DLD1 (cell line): ENCODE results near the gene CCL8.
"Not testable (repeated sequence)": the region's sequence is repeated elsewhere in the genome, so short reads cannot be mapped to it uniquely, and the experiment has no call there.

Source experiments
- in situ Hi-C: cut with HindIII; loops from 2 replicates; pipeline ENCODE4 v1.10.0; 2017; ENCODE audit warnings: low sequenced_read_pairs

Gene CCL8

DNA sequence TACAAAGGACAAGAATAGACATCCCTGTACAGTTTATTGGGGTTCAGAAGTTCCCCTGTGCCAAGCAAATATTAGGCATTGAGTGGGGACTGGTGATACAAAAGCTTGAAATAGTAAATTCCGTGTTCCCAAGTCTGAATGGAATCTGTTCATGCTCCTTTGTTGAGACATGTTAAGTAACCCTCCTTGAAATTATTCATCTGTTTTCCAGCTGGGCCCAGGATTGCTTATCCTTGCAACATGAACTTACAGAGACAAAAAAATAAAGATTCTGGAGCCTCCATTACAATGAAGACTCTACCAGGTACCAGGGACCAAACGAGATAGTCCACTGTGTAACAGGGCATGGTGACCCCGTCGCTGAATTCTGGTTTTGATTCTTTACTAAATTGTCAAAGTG is 6.1 kb upstream of the CCL8 start:
- in situ Hi-C loops = no loop called here

DNA sequence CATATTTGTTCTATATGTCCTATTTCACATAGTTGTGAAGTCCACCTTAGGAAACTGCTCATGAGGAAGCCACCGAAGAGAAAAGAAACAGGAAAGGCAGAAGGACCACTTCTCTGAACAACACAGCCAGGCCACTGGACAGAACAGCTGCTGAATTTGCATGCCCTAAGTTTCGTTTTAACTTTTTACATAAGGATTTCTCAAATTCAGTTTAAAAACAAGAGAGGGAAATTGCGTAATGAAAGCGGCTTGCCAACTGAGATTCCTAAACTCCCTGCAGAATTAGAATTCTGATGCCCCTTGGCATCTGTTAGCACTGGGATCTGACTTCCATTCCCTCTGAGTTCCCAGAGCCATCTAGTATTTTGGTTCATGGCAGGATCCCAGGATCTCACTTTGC is 5.0 kb upstream of the CCL8 start:
- in situ Hi-C loops = no loop called here

- in situ Hi-C loops = no loop called here
Observed at GRCh38 chr17:34318474-34318873, 761 bp upstream of the CCL8 start.

- in situ Hi-C loops = no loop called here
Observed at GRCh38 chr17:34321964-34322363, 2.7 kb downstream of the CCL8 start.

DNA sequence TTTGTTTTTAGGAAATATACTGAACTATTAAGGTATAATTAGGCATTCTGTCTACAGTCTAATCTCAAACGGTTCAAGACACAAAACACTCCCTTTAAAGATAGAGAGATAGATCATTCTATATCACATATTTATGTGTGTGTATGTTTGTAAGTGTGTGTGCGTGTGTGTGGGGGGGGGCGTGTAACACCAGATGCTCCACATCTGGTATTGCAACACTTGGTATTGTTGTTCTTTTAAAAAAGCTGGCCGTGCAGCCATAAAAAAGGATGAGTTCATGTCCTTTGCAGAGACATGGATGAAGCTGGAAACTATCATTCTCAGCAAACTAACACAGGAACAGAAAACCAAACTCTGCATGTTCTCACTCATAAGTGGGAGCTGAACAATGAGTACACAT is 8.3 kb downstream of the CCL8 start:
- in situ Hi-C loops = not testable (repeated sequence)

DNA sequence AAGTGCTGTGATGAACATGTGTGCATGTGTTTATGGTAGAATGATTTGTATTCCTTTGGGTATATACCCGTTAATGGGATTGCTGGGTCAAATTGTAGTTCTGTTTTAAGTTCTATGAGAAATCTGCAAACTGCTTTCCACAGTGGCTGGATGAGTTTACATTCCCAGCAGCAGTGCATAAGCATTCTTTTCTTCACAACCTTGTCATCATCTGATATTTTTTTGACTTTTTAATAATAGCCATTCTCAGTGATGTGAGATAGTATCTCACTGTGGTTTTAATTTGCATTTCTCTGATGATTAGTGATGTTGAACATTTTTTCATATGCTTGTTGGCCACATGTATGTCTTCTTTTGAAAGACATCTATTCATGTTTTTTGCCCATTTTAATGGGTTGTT is 18.5 kb downstream of the CCL8 start:
- in situ Hi-C loops = no loop called here

DNA sequence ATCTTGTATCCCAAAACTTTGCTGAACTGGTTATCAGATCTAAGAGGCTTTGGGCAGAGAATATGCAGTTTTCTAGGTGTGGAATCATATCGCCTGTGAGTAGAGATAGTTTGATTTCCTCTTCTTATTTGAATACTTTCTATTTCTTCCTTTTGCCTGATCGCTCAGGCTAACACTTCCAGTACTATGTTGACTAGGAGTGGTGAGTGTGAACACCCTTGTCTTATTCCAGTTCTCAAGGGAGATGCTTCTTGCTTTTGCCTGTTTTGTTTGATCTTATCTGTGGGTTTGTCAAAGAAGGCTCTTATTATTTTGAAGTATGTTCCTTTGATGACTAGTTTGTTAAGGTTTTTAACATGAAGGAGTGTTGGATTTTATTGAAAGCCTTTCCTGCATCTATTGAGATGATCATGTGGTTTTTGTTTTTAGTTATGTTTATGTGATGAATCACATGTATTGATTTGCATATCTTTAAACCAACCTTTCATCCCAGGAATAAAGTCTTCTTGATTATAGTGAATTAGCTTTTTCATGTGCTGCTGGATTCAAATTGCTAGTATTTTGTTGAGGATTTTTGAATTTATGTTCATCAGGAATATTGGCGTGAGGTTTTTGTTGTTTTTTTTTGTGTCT is 20.0 kb downstream of the CCL8 start:
- in situ Hi-C loops = no loop called here

GRCh38 chr17:34341916-34342315 is 22.7 kb downstream of the CCL8 start:
- in situ Hi-C loops = no loop called here

GRCh38 chr17:34347063-34347462 is 27.8 kb downstream of the CCL8 start:
- in situ Hi-C loops = no loop called here

GRCh38 chr17:34349751-34350150 is 30.5 kb downstream of the CCL8 start:
- in situ Hi-C loops = no loop called here

- in situ Hi-C loops = no loop called here
Observed at GRCh38 chr17:34351096-34351495, 31.9 kb downstream of the CCL8 start.

- in situ Hi-C loops = no loop called here
Observed at GRCh38 chr17:34352191-34352590, 33.0 kb downstream of the CCL8 start.

DNA sequence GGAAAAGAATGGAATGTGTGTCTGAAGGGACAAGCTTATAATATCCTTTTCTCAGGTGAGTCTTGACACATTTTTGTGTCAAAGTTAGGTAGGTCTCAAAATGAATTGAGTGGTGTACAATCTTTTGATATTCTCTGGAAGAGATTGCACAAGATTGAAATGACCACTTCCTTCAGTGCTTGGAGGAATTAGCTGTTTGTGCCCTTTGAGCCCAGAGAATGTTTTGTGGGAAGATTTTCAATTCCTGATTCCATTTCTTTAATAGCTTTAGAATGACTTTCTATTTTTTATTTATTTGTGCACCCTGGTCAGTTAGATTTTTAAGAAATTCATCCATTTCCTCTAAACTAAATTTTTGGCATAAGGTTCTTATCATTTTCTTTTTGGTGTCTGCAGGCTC is 35.4 kb downstream of the CCL8 start:
- in situ Hi-C loops = no loop called here

GRCh38 chr17:34356194-34356593 is 37.0 kb downstream of the CCL8 start, which contains the start of gene CCL13:
Gene CCL13, plus strand, starts transcription at chr17:34356480. Its CDS starts 47 bp downstream, at chr17:34356527.
- in situ Hi-C loops = no loop called here

- in situ Hi-C loops = no loop called here
Observed at GRCh38 chr17:34357398-34357797, 38.2 kb downstream of the CCL8 start.

DNA sequence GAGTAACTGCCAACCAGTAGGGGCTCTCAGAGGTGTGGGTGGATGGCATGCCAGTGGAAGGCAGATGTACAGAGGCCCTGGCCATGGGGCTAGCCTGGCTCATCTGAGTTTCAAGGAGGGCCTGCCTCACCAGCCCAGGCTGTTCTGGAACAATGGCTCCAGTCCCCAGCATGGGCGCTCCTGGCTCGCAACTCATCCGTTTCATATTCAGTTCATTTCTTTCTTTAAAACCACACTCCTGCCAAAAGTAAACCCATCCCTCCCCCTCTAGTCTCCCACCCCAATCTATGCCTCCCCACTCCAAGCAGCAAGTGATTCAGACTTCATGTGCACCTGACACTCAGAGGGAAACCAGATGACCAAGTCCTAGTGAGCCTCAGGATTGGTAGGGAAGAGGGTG is 39.4 kb downstream of the CCL8 start:
- in situ Hi-C loops = no loop called here

DNA sequence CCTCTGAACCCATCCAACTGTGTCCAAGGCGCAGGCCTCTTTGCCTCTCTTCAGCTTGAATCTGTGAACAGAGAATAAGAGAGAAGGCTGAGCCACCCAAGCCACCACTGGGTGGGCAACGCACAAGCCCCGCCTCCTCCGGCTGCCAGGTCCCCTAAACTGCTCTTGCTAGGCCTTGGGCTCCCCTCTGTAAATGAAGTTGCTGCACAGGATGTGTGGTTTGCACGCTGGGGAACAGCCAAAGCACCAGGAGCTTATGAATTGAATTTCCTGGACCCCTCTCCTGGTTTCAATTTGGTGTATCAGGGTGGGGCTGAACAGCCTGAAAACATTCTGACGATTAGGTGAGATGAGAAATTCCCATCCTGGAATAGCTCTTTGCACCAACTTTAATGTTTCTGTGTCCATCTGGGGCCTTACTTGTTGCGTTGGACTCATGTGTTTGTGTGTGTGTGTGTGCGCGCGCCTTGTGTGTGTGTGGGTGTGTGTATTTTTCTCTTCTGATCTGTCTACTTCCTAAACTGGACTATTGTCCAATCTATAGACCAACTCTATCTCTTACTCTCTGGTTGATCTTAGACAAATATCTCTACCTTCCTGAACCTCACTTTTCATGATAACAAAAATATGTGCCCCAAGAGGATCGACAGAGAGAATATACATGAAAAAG is 41.5 kb downstream of the CCL8 start:
- in situ Hi-C loops = no loop called here

- in situ Hi-C loops = no loop called here
Observed at GRCh38 chr17:34361478-34362061, 42.3 kb downstream of the CCL8 start.

GRCh38 chr17:34363183-34363661 is 44.0 kb downstream of the CCL8 start, which contains the start of gene CCL1:
Gene CCL1, minus strand, starts transcription at chr17:34363233. Its CDS starts 72 bp downstream, at chr17:34363161.
- in situ Hi-C loops = no loop called here

GRCh38 chr17:34364751-34365150 is 45.5 kb downstream of the CCL8 start:
- in situ Hi-C loops = no loop called here

GRCh38 chr17:34365340-34365739 is 46.1 kb downstream of the CCL8 start:
- in situ Hi-C loops = no loop called here

DNA sequence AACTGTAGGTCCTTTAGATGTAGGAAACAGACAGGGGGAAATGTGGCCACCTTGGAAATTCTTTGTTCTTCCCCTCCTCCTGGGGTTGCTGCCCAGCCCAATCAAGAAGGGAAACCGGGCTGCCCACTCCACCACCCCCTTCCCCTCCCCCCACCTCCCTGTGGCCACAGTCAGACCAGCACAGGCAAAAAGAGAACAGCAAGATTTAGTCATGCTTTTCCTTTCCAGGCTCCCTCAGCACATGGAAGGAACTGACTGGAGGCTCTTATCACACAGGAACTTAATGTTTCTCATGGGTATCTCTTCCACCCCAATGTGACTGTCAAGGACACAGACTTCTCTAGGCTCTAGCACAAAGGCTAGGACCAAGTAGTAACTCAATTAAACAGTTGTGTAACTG is 46.8 kb downstream of the CCL8 start:
- in situ Hi-C loops = no loop called here
